DMS 273 treated with DMSO at 0.1 percent for 48 hours (cell line): ENCODE results near the gene EPB41L1.

ENCODE experiments used
- DNase-seq: peaks from one replicate; lab custom pipeline; 2025; lab: John Stamatoyannopoulos, UW

The EPB41L1 gene

GRCh38 chr20:36281785-36282380 is 127.3 kb downstream of the EPB41L1 start:
- DNase-seq: no peak
